Smooth muscle cell (in vitro differentiated cells): ENCODE data around the gene HAUS8. TPM values are rescaled to one million over a fixed set of nuclear protein-coding genes. Genes with fewer than 3 reads are reported as not detected.

Experiments
- DNase-seq: peaks from one replicate; lab custom pipeline; 2025; ENCODE audit not compliant: unreplicated experiment; lab: John Stamatoyannopoulos, UW
- H2AFZ ChIP-seq: fragments of 200-600 bp; sonication (generic); 2 replicates; pipeline ENCODE4 v1.6.0; 2016; ENCODE audit warnings: antibody characterized with exemption, low read depth, mild to moderate bottlenecking
- H3F3A ChIP-seq: fragments of 200-600 bp; sonication (generic); 2 replicates; pipeline ENCODE4 v1.6.0; 2017; ENCODE audit warnings: antibody characterized with exemption, low read depth
- H3K27ac ChIP-seq: fragments of 200-600 bp; sonication (generic); 2 replicates; pipeline ENCODE4 v1.5.1; 2016; ENCODE audit warnings: low read depth, mild to moderate bottlenecking
- H3K27me3 ChIP-seq: fragments of 200-600 bp; sonication (generic); 2 replicates; pipeline ENCODE4 v1.6.1; 2016; ENCODE audit warnings: low read depth, mild to moderate bottlenecking
- H3K36me3 ChIP-seq: fragments of 200-600 bp; sonication (generic); 2 replicates; pipeline ENCODE4 v1.5.1; 2016; ENCODE audit warnings: low read depth
- H3K4me1 ChIP-seq: fragments of 200-600 bp; sonication (generic); 2 replicates; pipeline ENCODE4 v1.5.1; 2016; ENCODE audit warnings: low read depth
- H3K4me2 ChIP-seq: fragments of 200-600 bp; sonication (generic); 2 replicates; pipeline ENCODE4 v1.6.0; 2016; ENCODE audit warnings: mild to moderate bottlenecking
- H3K4me3 ChIP-seq: fragments of 200-600 bp; sonication (generic); 2 replicates; pipeline ENCODE4 v1.5.1; 2016; ENCODE audit warnings: mild to moderate bottlenecking
- H3K79me2 ChIP-seq: fragments of 200-600 bp; sonication (generic); 2 replicates; pipeline ENCODE4 v1.6.0; 2016; ENCODE audit warnings: low read depth, mild to moderate bottlenecking
- H3K9ac ChIP-seq: fragments of 200-600 bp; sonication (generic); 2 replicates; pipeline ENCODE4 v1.6.0; 2016; ENCODE audit warnings: low read depth
- H3K9me3 ChIP-seq: fragments of 200-600 bp; sonication (generic); replicated peaks from 2 replicates; pipeline ENCODE4 v1.5.1; 2016; ENCODE audit warnings: low read depth
- H4K20me1 ChIP-seq: fragments of 200-600 bp; sonication (generic); 2 replicates; pipeline ENCODE4 v1.6.0; 2016; ENCODE audit warnings: low read depth
- CTCF ChIP-seq: fragments of 200-600 bp; sonication (generic); IDR thresholded peaks from 2 replicates; pipeline ENCODE4 v1.5.1; 2017; ENCODE audit warnings: borderline replicate concordance, mild to moderate bottlenecking, antibody characterized with exemption; ENCODE audit not compliant: insufficient read depth, poor library complexity, severe bottlenecking
- WGBS: methylation state at CpG from one replicate; pipeline ENCODE4 v1.1.7; 2016; ENCODE audit warnings: low lambda C conversion rate; 5-methylcytosine and 5-hydroxymethylcytosine counted together
- polyA plus RNA-seq: library from polyadenylated mRNA; unstranded; fragments of >200 nt; fragmentation: Nextera tagmentation; extraction: Ambion mirVana; gene quantifications from 2 replicates; pipeline ENCODE4 v1.2.1, GENCODE V29; 2016
- total RNA-seq: library from RNA; depleted of rRNA; stranded (reverse); fragments of >200 nt; gene quantifications from 2 replicates; pipeline ENCODE4 v1.2.3, GENCODE V29; 2014

The HAUS8 gene
- total and polyA plus RNA-seq, 2 experiments from 2014 or later: 6.3 to 7.4 TPM

GRCh38 chr19:17035842-17036424 is 39.3 kb downstream of the HAUS8 start:
- Histone ChIP-seq H4K20me1 (no peaks in the 10 kb centered on the region), H3K4me1 (no peaks in the 10 kb centered on the region), H3K9me3 (no peaks in the 10 kb centered on the region), H3F3A (no peaks in the 10 kb centered on the region), H2AFZ (no peak overlapping the region), H3K4me3 (no peak overlapping the region), H3K4me2 (no peak overlapping the region), H3K36me3 (no peaks in the 10 kb centered on the region), H3K79me2 (no peaks in the 10 kb centered on the region), H3K27ac (no peak overlapping the region), H3K27me3 (no peaks in the 10 kb centered on the region), H3K9ac (no peak overlapping the region)
- DNase-seq: no peak
- no peak for TF ChIP-seq CTCF
- 93% methylated on average over 15 of the region's 15 CpGs for WGBS

GRCh38 chr19:17031741-17032140 is 43.5 kb downstream of the HAUS8 start:
- 89% methylated on average over 6 of the region's 6 CpGs for WGBS
- H3K27me3 ChIP-seq: peaks cover 20% of the 10 kb centered on the region
- no peak overlapping the region for H3K4me3 ChIP-seq
- DNase-seq: no peak
- no peaks in the 10 kb centered on the region for H4K20me1 ChIP-seq
- no peaks in the 10 kb centered on the region for H3K9me3 ChIP-seq
- no peaks in the 10 kb centered on the region for H3K36me3 ChIP-seq
- H3F3A ChIP-seq: no peaks in the 10 kb centered on the region
- no peak overlapping the region for H3K27ac ChIP-seq
- H3K4me1 ChIP-seq: no peaks in the 10 kb centered on the region
- H2AFZ ChIP-seq: no peak overlapping the region
- no peak overlapping the region for H3K4me2 ChIP-seq
- H3K79me2 ChIP-seq: no peaks in the 10 kb centered on the region
- H3K9ac ChIP-seq: no peak overlapping the region
- TF ChIP-seq CTCF: no peak

- Histone ChIP-seq H3K36me3 (no peaks in the 10 kb centered on the region), H3F3A (no peaks in the 10 kb centered on the region), H3K9me3 (no peaks in the 10 kb centered on the region), H3K9ac (no peak overlapping the region), H3K79me2 (no peaks in the 10 kb centered on the region), H3K4me2 (no peak overlapping the region), H4K20me1 (no peaks in the 10 kb centered on the region), H2AFZ (no peak overlapping the region), H3K27ac (no peak overlapping the region), H3K27me3 (peaks cover 34% of the 10 kb centered on the region), H3K4me1 (peaks cover 9% of the 10 kb centered on the region), H3K4me3 (no peak overlapping the region)
- TF ChIP-seq CTCF: no peak
- DNase-seq: no peak
- WGBS: 62% methylated on average over 7 of the region's 7 CpGs
Measured at GRCh38 chr19:17027535-17027975, 47.7 kb downstream of the HAUS8 start.
